ENCODE measurements around the gene MAGT1. TPM values are rescaled to one million over a fixed set of nuclear protein-coding genes. Genes with fewer than 3 reads are reported as not detected.

MAGT1 gene
- total RNA-seq, 2 donors from 2014 or later, result 37.1 to 79.4 TPM

DNA sequence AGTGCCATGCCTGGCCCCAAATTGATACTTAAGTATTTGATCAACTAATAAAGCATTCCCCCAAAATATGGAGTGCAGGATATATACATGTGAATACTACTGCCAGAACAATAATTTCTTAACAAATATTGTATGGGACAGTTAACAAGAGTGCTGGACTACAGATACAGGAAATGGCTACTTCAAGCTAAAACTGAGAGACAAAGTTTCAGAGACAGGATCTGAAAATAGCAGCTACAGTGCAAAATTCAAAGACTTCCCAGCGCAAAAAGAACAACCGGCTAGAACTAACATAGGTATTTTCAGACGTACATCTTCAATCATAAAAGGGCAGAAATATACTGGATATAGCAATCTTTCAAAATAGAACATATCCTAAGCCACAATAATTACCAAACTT is 115.5 kb downstream of the MAGT1 start:
- Histone ChIP-seq H3K4me3 (no peak overlapping the region), H3K4me1 (replicated peaks) (no peaks in the 10 kb centered on the region), H3K27me3 (replicated peaks; ENCODE audit: insufficient read depth) (no peaks in the 10 kb centered on the region), H3K36me3 (no peaks in the 10 kb centered on the region), H3K9me3 (no peaks in the 10 kb centered on the region), H3K27ac (no peak overlapping the region)
- WGBS, result 53% methylated on average over 3 of the region's 3 CpGs
- TF ChIP-seq POLR2A (IDR thresholded peaks at IDR 0.05), result no peak
- TF ChIP-seq POLR2AphosphoS5 (IDR thresholded peaks at IDR 0.05), result no peak
- TF ChIP-seq, protein P1, sequence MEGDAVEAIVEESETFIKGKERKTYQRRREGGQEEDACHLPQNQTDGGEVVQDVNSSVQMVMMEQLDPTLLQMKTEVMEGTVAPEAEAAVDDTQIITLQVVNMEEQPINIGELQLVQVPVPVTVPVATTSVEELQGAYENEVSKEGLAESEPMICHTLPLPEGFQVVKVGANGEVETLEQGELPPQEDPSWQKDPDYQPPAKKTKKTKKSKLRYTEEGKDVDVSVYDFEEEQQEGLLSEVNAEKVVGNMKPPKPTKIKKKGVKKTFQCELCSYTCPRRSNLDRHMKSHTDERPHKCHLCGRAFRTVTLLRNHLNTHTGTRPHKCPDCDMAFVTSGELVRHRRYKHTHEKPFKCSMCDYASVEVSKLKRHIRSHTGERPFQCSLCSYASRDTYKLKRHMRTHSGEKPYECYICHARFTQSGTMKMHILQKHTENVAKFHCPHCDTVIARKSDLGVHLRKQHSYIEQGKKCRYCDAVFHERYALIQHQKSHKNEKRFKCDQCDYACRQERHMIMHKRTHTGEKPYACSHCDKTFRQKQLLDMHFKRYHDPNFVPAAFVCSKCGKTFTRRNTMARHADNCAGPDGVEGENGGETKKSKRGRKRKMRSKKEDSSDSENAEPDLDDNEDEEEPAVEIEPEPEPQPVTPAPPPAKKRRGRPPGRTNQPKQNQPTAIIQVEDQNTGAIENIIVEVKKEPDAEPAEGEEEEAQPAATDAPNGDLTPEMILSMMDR (IDR thresholded peaks at IDR 0.05), result no peak
- DNase-seq (ENCODE audit: low spot score), result no peak
- intact Hi-C loops (cut with DNase I), result loop anchor here (10.0 kb wide), 1 partner anchor 115 kb away; the partner anchor contains the start of genes COX7B and MAGT1

DNA sequence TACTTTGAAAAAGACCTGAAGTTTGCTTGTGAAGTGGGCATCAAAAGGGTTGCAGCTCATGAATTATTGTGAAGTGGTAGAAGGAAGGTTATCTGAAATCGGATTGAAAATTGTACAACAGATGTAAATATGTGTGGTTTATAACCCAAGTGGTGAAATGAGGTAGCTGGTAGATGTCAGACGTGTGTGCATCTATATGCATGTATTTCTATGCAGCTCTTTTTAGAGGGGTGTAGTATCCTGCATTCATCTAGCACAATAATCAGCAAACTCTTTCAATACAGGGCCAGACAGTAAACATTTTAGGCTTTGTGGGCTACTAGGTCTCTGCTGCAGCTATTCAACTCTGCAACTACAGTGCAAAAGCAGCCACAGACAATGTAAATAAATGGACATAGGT is 118.6 kb downstream of the MAGT1 start:
- Histone ChIP-seq H3K27me3 (replicated peaks; ENCODE audit: insufficient read depth) (no peaks in the 10 kb centered on the region), H3K36me3 (no peaks in the 10 kb centered on the region), H3K27ac (no peak overlapping the region), H3K4me3 (no peak overlapping the region), H3K4me1 (replicated peaks) (no peaks in the 10 kb centered on the region), H3K9me3 (no peaks in the 10 kb centered on the region)
- intact Hi-C loops (cut with DNase I), result no loop called here
- no peak for DNase-seq (ENCODE audit: low spot score)
- 27% methylated on average over 2 of the region's 2 CpGs for WGBS
- TF ChIP-seq, protein P1 (IDR thresholded peaks at IDR 0.05), result no peak
- TF ChIP-seq POLR2AphosphoS5 (IDR thresholded peaks at IDR 0.05) (no peak), POLR2A (IDR thresholded peaks at IDR 0.05) (no peak)

Small RNA genes within 50 kb of the gene (small RNA-seq; reads per million reads assigned to genes)
- gene RN7SL460P, result 0 reads per million in 2 donors
- gene RNU6-854P, result 0 reads per million in 2 donors

Other genes starting within 250 kb of the MAGT1 start
- 100 to 1,000 TPM in 1 of 2 donors, 10 to 100 TPM in 1; 49.3 to 110 TPM for gene ATRX, start 109.2 kb downstream of the MAGT1 start, total RNA-seq
- gene COX7B, start 4.0 kb upstream of the MAGT1 start, total RNA-seq, result 100 to 1,000 TPM; 203 to 374 TPM
- gene ATP7A, start 15.3 kb upstream of the MAGT1 start, total RNA-seq, result 10 to 100 TPM in 1 of 2 donors, 1 to 10 TPM in 1; 9.8 to 15.1 TPM
- not detected for gene PGAM4, start 74.2 kb upstream of the MAGT1 start, total RNA-seq
- gene PGK1, start 208.8 kb upstream of the MAGT1 start, total RNA-seq, result 100 to 1,000 TPM; 120 to 146 TPM
- 10 to 100 TPM; 27.0 to 37.4 TPM for gene TAF9B, start 244.2 kb upstream of the MAGT1 start, total RNA-seq

Data from prostate gland (tissue), 2 donors.